Mesodermal cell (in vitro differentiated cells): ENCODE data around the gene PHACTR1.

Experiments
- H3K27ac ChIP-seq: 2 replicates; pipeline ENCODE4 v1.7.0; 2013; ENCODE audit warnings: mild to moderate bottlenecking, low read depth, low read length, moderate library complexity; ENCODE audit not compliant: severe bottlenecking
- H3K36me3 ChIP-seq: 2 replicates; pipeline ENCODE4 v1.7.1; 2013; ENCODE audit warnings: mild to moderate bottlenecking, low read length, moderate library complexity; ENCODE audit not compliant: control insufficient read depth, insufficient read depth
- H3K4me1 ChIP-seq: one replicate; pipeline ENCODE4 v1.7.1; 2013; ENCODE audit warnings: mild to moderate bottlenecking, low read length; ENCODE audit not compliant: insufficient read depth, control insufficient read depth, poor library complexity, severe bottlenecking
- H3K4me3 ChIP-seq: 2 replicates; pipeline ENCODE4 v1.7.0; 2013; ENCODE audit warnings: low read length, control low read depth, mild to moderate bottlenecking; ENCODE audit not compliant: insufficient read depth, poor library complexity, severe bottlenecking; ENCODE audit errors: extremely low read depth
- H3K9me3 ChIP-seq: 2 replicates; pipeline ENCODE4 v1.7.1; 2013; ENCODE audit warnings: mild to moderate bottlenecking, low read length, moderate library complexity; ENCODE audit not compliant: control insufficient read depth
- WGBS, 2 experiments: methylation state at CpG; one replicate each; pipeline ENCODE4 v1.1.5; 2013; ENCODE audit warnings: missing lambda C conversion rate in 2 of 2; ENCODE audit not compliant: insufficient coverage in 2 of 2; 5-methylcytosine and 5-hydroxymethylcytosine counted together

Gene PHACTR1

DNA sequence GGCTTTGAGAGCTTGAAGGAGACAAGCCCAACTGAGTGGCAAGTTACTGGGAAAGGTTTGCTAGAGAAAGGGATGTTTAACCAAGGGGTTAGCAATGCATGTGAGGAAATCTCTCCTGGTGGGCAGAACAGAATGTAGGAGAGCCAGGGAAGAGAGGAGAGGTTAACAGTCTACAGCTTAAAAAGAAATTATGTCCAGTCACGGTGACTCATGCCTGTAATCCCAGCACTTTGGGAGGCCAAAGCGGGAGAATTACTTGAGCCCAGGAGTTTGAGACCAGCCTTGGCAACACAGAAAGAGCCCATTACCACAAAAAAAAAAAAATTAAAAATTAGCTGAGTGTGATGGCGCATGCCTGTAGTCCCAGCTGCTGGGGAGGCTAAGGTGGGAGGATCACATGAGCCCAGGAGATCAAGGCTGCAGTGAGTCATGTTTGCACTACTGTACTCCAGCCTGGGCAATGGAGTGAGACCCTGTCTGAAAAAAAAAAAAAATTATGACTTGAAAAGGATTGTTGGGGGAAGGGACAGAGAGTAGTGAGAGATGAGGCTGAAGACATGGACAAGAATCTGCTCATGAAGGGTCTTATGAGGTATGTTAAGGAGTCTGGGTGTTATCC is 346.8 kb downstream of the PHACTR1 start:
- Histone ChIP-seq H3K9me3 (no peaks in the 10 kb centered on the region), H3K4me3 (no peak overlapping the region), H3K4me1 (no peaks in the 10 kb centered on the region), H3K36me3 (no peaks in the 10 kb centered on the region), H3K27ac (no peak overlapping the region)
- 94 to 100% methylated on average over 2 to 3 of the region's 3 CpGs for WGBS, 2 experiments

DNA sequence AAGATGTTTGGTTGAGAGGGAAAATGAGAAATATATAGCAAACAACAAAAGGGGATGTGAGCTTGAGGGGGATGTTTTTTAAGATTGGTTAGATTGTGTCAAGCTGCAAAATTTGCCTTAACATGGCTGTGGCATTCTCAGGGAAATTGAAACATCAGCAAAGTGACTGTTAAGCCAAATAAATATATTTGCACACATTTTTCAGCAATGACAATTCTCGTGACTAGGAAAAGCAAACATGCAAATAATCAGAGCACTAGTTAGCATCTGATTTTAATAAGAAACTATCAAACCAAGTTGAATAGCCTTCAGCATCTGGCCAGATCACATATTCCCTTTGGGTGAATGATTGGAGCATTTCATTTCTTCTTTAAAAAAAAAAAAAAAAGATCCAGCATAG is 349.0 kb downstream of the PHACTR1 start:
- no CpG with 5 or more reads among the region's 1 CpG for WGBS, 2 experiments
- Histone ChIP-seq H3K4me3 (no peak overlapping the region), H3K9me3 (no peaks in the 10 kb centered on the region), H3K36me3 (no peaks in the 10 kb centered on the region), H3K4me1 (no peaks in the 10 kb centered on the region), H3K27ac (no peak overlapping the region)

GRCh38 chr6:13066050-13066449 is 349.5 kb downstream of the PHACTR1 start:
- WGBS, 2 experiments = 78 to 83% methylated on average over 1 to 4 of the region's 4 CpGs
- no peaks in the 10 kb centered on the region for H3K36me3 ChIP-seq
- no peaks in the 10 kb centered on the region for H3K4me1 ChIP-seq
- no peaks in the 10 kb centered on the region for H3K9me3 ChIP-seq
- no peak overlapping the region for H3K4me3 ChIP-seq
- H3K27ac ChIP-seq = no peak overlapping the region

DNA sequence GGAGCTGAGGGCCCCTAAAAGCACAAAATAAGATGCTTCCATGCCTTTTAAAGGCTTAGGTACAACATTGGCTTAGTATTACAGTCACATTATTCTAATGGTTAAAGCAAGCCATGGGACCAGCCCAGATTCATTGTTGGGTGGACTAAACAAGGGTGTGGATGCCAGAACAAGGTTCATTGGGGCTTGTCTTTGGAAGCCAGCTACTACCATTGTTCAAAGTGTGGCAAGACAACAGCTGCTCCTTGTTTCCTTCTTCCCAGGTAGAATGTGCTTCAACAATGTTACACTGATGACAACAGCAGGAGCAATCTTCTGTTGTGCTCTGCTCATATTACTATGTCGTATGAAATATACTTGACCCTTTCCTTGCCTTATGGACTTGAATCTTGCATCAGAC is 350.3 kb downstream of the PHACTR1 start:
- WGBS, 2 experiments = 100% methylated on average over 1 of the region's 1 CpG; no CpG with 5 or more reads in 1 of the 2 experiments
- Histone ChIP-seq H3K27ac (no peak overlapping the region), H3K4me1 (no peaks in the 10 kb centered on the region), H3K4me3 (no peak overlapping the region), H3K9me3 (no peaks in the 10 kb centered on the region), H3K36me3 (no peaks in the 10 kb centered on the region)

DNA sequence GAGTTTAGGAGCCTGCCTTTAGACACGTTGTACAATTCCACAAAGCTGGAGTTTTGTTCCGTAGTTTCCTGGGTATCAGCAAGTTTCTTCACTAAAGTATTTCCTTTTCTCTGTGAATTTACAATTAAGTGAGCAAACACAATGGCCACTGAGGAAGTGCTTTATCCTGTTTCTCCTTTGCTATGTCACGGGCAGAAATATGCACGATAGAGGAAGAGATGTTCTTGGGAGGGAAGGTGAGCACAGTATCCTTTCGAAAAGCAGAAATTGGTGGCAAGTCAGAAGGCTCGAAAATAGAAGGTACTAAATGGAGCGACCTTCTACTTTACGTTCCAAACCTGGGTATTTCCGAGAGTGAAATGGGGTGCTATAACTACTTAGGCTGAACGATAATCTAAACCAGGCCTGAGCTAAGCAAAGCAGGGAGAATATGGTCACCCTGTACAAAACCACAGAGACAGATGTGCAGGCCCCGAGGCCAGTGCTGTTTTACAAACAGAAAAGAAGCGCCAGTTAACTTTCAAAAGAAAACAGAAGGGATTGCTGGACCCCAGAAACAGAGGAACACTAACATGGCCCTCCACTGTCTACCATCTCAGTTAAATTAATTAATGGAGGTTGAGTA is 352.1 kb downstream of the PHACTR1 start:
- Histone ChIP-seq H3K4me1 (no peaks in the 10 kb centered on the region), H3K9me3 (no peaks in the 10 kb centered on the region), H3K27ac (no peak overlapping the region), H3K36me3 (no peaks in the 10 kb centered on the region), H3K4me3 (no peak overlapping the region)
- 89 to 94% methylated on average over 8 of the region's 12 CpGs for WGBS, 2 experiments

DNA sequence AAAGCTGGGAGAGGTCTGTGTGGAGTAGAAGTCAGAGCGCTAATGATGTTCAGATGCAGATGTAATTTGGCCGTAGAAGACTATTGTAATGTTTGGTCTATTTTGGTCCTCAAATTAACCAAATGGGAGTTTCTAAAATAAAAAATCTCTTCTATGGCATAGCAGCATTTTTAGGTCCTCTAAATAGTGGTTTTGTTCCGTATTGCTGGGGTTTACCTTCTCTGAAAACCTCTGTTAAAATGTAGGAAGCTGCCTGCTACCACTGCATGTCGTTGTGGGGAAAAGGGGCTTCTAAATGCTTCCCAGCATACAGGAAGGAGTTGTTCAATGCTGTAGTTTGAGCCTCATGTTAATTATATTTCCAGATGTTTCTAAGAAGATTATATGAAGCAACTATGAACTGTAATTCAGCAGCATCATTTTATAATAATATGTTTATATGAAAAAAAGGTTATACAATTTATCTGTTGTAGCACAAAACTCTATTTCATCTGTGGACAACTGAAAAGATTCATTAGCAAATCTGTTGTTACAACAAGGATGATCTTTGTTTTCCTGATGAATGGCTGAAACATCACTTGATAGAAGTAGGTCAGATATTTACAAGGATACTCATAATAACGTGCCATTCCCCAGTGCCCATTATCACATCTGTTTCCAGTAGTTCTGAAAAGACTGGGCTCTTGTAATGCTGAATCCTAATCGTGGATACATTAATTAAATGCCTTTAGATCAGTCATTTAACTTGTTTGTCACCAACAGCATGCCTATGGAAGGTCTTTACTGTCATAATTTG is 355.2 kb downstream of the PHACTR1 start:
- no peak overlapping the region for H3K4me3 ChIP-seq
- H3K36me3 ChIP-seq = no peaks in the 10 kb centered on the region
- H3K9me3 ChIP-seq = no peaks in the 10 kb centered on the region
- 64 to 71% methylated on average over 1 of the region's 6 CpGs for WGBS, 2 experiments
- H3K4me1 ChIP-seq = no peaks in the 10 kb centered on the region
- H3K27ac ChIP-seq = no peak overlapping the region

- no peaks in the 10 kb centered on the region for H3K9me3 ChIP-seq
- H3K27ac ChIP-seq = no peak overlapping the region
- WGBS, 2 experiments = 60 to 84% methylated on average over 2 to 3 of the region's 5 CpGs
- no peaks in the 10 kb centered on the region for H3K4me1 ChIP-seq
- H3K36me3 ChIP-seq = no peaks in the 10 kb centered on the region
- H3K4me3 ChIP-seq = no peak overlapping the region
Measured at GRCh38 chr6:13072686-13073347, 356.2 kb downstream of the PHACTR1 start.

- Histone ChIP-seq H3K27ac (no peak overlapping the region), H3K36me3 (no peaks in the 10 kb centered on the region), H3K4me3 (no peak overlapping the region), H3K9me3 (no peaks in the 10 kb centered on the region), H3K4me1 (no peaks in the 10 kb centered on the region)
- WGBS, 2 experiments = 92% methylated on average over 2 of the region's 3 CpGs; no CpG with 5 or more reads in 1 of the 2 experiments
Measured at GRCh38 chr6:13074415-13075140, 358.0 kb downstream of the PHACTR1 start.

DNA sequence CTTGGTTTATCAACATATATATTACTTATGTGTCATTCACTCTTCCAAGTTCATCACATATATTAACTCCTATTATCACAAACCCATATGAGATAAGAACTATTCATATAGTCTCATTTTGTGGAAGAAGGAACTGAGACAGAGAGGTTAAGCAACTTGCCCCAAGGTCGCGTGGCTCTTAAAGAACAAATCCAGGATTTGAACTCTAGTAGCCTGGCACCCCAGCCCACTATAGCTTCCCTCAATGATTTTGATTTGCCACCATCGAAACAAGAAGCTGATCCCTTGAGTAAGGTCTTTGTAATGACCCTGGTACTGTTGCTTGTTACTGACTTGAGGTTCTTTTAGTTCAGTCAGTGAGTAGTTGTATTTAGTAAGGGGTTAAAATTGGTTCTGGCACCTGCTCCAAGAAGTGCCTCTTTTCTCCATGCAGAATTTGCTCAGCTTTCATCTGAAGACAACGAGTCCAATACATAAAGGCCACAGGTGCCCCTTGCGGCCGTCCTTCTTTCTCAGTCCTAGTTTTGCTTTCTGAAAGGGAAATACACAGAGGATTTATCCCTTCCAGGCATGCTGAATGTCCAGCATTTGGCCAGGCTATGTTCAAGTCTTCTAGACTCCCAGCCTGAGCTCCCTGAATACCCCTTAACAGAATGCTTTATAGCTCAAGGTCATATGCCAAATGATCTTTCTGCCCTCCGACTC is 358.7 kb downstream of the PHACTR1 start:
- Histone ChIP-seq H3K4me1 (no peaks in the 10 kb centered on the region), H3K36me3 (no peaks in the 10 kb centered on the region), H3K4me3 (no peak overlapping the region), H3K9me3 (no peaks in the 10 kb centered on the region), H3K27ac (no peak overlapping the region)
- WGBS, 2 experiments = 94 to 98% methylated on average over 3 to 6 of the region's 7 CpGs

DNA sequence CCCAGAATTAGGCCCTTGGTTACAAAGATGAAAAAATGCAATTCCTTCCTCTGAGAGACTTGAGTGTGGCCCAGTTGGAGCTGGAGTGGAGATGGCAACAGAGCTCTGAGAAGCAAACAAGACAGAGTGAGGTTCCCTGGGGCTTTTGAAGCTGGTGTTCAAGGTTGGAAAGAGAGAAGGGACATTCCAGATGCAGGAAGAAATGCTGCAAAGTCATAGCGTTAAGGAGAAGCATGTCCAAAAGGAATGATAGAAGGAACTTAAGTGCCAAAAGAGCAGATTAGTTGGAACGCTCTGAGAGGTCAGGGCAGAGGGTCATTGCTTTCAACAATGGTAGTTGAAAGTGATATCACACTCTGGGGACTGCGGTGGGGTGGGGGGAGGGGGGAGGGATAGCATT is 360.0 kb downstream of the PHACTR1 start:
- 92 to 100% methylated on average over 1 to 2 of the region's 3 CpGs for WGBS, 2 experiments
- H3K4me3 ChIP-seq = no peak overlapping the region
- no peak overlapping the region for H3K27ac ChIP-seq

More for the DNA sequence above, 360.0 kb downstream of the PHACTR1 start:
- Histone ChIP-seq H3K36me3 (no peaks in the 10 kb centered on the region), H3K4me1 (no peaks in the 10 kb centered on the region), H3K9me3 (no peaks in the 10 kb centered on the region)
